SU-DHL-6 (cell line): Measurements from ENCODE around the gene PLD5.
"Not testable (repeated sequence)": the region's sequence is repeated elsewhere in the genome, so short reads cannot be mapped to it uniquely, and the experiment has no call there.

Source experiments
- H2AFZ ChIP-seq: fragments of 200-600 bp; sonication (generic); 2 replicates; pipeline ENCODE4 v1.6.1; 2014; ENCODE audit warnings: low read depth, mild to moderate bottlenecking, moderate library complexity, mixed read lengths, antibody characterized with exemption, low read length; ENCODE audit not compliant: severe bottlenecking
- H3F3A ChIP-seq: fragments of 200-600 bp; shearing (Covaris generic); 2 replicates; pipeline ENCODE4 v1.6.0; 2016; ENCODE audit warnings: antibody characterized with exemption, mild to moderate bottlenecking; ENCODE audit not compliant: insufficient read depth
- H3K27ac ChIP-seq: fragments of 200-600 bp; sonication (generic); 2 replicates; pipeline ENCODE4 v1.5.1; 2016; ENCODE audit warnings: low read depth, mild to moderate bottlenecking, low read length, moderate library complexity, mixed read lengths
- H3K27me3 ChIP-seq: fragments of 200-600 bp; sonication (generic), shearing (Covaris generic); 2 replicates; pipeline ENCODE4 v1.6.0; 2014; ENCODE audit warnings: mild to moderate bottlenecking, low read length
- H3K36me3 ChIP-seq: fragments of 200-600 bp; sonication (generic); 2 replicates; pipeline ENCODE4 v1.6.1; 2014; ENCODE audit warnings: mild to moderate bottlenecking, low read length, mixed read lengths
- H3K4me2 ChIP-seq: fragments of 300-600, 200-600 bp; shearing (Covaris generic), sonication (generic); 2 replicates; pipeline ENCODE4 v1.6.0; 2014; ENCODE audit warnings: low read length, low read depth, mild to moderate bottlenecking; ENCODE audit not compliant: poor library complexity, severe bottlenecking
- H3K4me3 ChIP-seq: fragments of 200-600 bp; sonication (generic); 2 replicates; pipeline ENCODE4 v1.5.1; 2014; ENCODE audit warnings: antibody characterized with exemption, low read length, mild to moderate bottlenecking, mixed read lengths; ENCODE audit not compliant: insufficient read depth, poor library complexity, severe bottlenecking
- H3K79me2 ChIP-seq: fragments of 200-600 bp; sonication (generic); 2 replicates; pipeline ENCODE4 v1.6.1; 2014; ENCODE audit warnings: mild to moderate bottlenecking, low read length, moderate library complexity; ENCODE audit not compliant: insufficient read depth
- H3K9ac ChIP-seq: fragments of 200-600 bp; sonication (generic); 2 replicates; pipeline ENCODE4 v1.7.0; 2014; ENCODE audit warnings: mild to moderate bottlenecking, low read length
- H3K9me2 ChIP-seq: fragments of 200-600 bp; sonication (generic); replicated peaks from 2 replicates; pipeline ENCODE4 v1.6.1; 2014; ENCODE audit warnings: low read length; ENCODE audit not compliant: insufficient read depth
- H3K9me3 ChIP-seq: fragments of 200-600 bp; sonication (generic); 2 replicates; pipeline ENCODE4 v1.6.1; 2014; ENCODE audit warnings: low read length, mixed read lengths; ENCODE audit not compliant: insufficient read depth
- H4K20me1 ChIP-seq: fragments of 200-600 bp; sonication (generic); 2 replicates; pipeline ENCODE4 v1.6.1; 2014; ENCODE audit warnings: low read depth, mild to moderate bottlenecking, antibody characterized with exemption, low read length, moderate library complexity, mixed read lengths
- EZH2phosphoT487 ChIP-seq: fragments of 200-600 bp; sonication (generic), shearing (Covaris generic); conservative IDR thresholded peaks from 2 replicates; pipeline ENCODE4 v1.6.1; 2018; ENCODE audit warnings: mild to moderate bottlenecking, antibody characterized with exemption, low read length, moderate library complexity, mixed read lengths
- TF ChIP-seq, protein P1 (sequence below): fragments of 200-600 bp; sonication (generic); IDR thresholded peaks from one replicate; pipeline ENCODE4 v1.5.1; 2017; ENCODE audit warnings: antibody characterized with exemption, mild to moderate bottlenecking, low read length, moderate library complexity; ENCODE audit not compliant: insufficient read depth, poor library complexity, severe bottlenecking

The PLD5 gene

DNA sequence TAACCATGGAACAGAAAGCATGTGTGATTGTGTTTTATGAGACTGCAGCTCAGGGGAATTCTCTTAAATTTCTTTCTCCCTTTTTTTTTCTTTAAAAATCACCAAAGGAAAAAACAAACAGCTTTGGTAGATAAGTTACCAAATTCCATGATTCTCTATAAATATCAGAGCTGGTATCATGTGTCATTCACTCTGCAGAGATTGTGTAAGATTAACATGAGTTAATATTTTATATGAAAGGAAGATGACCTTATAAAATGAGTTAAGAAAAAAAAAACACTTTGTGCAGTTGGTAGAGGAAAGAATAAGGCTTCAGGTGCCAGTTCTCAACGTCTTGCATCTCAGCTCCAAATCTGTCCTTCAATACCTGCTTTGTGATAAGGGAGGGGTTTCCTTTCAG is 287.4 kb downstream of the PLD5 start:
- H3K9me2 ChIP-seq = no peaks in the 10 kb centered on the region

GRCh38 chr1:242228991-242229390 is 295.5 kb downstream of the PLD5 start:
- TF ChIP-seq, protein P1, sequence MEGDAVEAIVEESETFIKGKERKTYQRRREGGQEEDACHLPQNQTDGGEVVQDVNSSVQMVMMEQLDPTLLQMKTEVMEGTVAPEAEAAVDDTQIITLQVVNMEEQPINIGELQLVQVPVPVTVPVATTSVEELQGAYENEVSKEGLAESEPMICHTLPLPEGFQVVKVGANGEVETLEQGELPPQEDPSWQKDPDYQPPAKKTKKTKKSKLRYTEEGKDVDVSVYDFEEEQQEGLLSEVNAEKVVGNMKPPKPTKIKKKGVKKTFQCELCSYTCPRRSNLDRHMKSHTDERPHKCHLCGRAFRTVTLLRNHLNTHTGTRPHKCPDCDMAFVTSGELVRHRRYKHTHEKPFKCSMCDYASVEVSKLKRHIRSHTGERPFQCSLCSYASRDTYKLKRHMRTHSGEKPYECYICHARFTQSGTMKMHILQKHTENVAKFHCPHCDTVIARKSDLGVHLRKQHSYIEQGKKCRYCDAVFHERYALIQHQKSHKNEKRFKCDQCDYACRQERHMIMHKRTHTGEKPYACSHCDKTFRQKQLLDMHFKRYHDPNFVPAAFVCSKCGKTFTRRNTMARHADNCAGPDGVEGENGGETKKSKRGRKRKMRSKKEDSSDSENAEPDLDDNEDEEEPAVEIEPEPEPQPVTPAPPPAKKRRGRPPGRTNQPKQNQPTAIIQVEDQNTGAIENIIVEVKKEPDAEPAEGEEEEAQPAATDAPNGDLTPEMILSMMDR = no peak
- no peak for TF ChIP-seq EZH2phosphoT487
- no peaks in the 10 kb centered on the region for H3F3A ChIP-seq
- H3K27me3 ChIP-seq = no peaks in the 10 kb centered on the region
- H4K20me1 ChIP-seq = no peaks in the 10 kb centered on the region
- no peaks in the 10 kb centered on the region for H3K79me2 ChIP-seq
- H3K27ac ChIP-seq = no peak overlapping the region
- no peaks in the 10 kb centered on the region for H3K36me3 ChIP-seq
- no peak overlapping the region for H3K4me2 ChIP-seq
- H2AFZ ChIP-seq = no peak overlapping the region
- no peaks in the 10 kb centered on the region for H3K9me3 ChIP-seq
- no peaks in the 10 kb centered on the region for H3K9me2 ChIP-seq
- no peak overlapping the region for H3K9ac ChIP-seq
- no peak overlapping the region for H3K4me3 ChIP-seq

More for the DNA sequence above, 287.4 kb downstream of the PLD5 start:
- Histone ChIP-seq H4K20me1 (no peaks in the 10 kb centered on the region), H2AFZ (no peak overlapping the region), H3K4me2 (no peak overlapping the region), H3F3A (no peaks in the 10 kb centered on the region), H3K36me3 (no peaks in the 10 kb centered on the region), H3K79me2 (no peaks in the 10 kb centered on the region), H3K9me3 (no peaks in the 10 kb centered on the region), H3K27me3 (no peaks in the 10 kb centered on the region), H3K4me3 (no peak overlapping the region), H3K9ac (no peak overlapping the region), H3K27ac (no peak overlapping the region)
- TF ChIP-seq, protein P1 = no peak
- no peak for TF ChIP-seq EZH2phosphoT487

- no peaks in the 10 kb centered on the region for H3K79me2 ChIP-seq
- no peaks in the 10 kb centered on the region for H4K20me1 ChIP-seq
- H3K9ac ChIP-seq = no peak overlapping the region
- no peak overlapping the region for H2AFZ ChIP-seq
- no peaks in the 10 kb centered on the region for H3K27me3 ChIP-seq
- H3K36me3 ChIP-seq = no peaks in the 10 kb centered on the region
- no peak overlapping the region for H3K27ac ChIP-seq
- H3F3A ChIP-seq = no peaks in the 10 kb centered on the region
- H3K4me2 ChIP-seq = no peak overlapping the region
- no peak overlapping the region for H3K4me3 ChIP-seq
- no peaks in the 10 kb centered on the region for H3K9me3 ChIP-seq
- H3K9me2 ChIP-seq = no peaks in the 10 kb centered on the region
- TF ChIP-seq EZH2phosphoT487 = no peak
- TF ChIP-seq, protein P1 = no peak
Observed at GRCh38 chr1:242225767-242226573, 298.5 kb downstream of the PLD5 start.

- not testable (repeated sequence) for H3K4me3 ChIP-seq, H3K36me3 ChIP-seq, H3K4me2 ChIP-seq
Observed at GRCh38 chr1:242224878-242225766, 299.4 kb downstream of the PLD5 start.

More at GRCh38 chr1:242224878-242225766, 299.4 kb downstream of the PLD5 start:
- H3K79me2 ChIP-seq, H3K9ac ChIP-seq, H3K9me2 ChIP-seq, H4K20me1 ChIP-seq, H2AFZ ChIP-seq, H3K9me3 ChIP-seq, H3K27me3 ChIP-seq, H3K27ac ChIP-seq, H3F3A ChIP-seq: not testable (repeated sequence)
